GM06990 (cell line): ENCODE measurements around the gene DGKI.

Source experiments
- DNase-seq: peaks from one replicate; pipeline ENCODE4 v3.0.0-alpha.2; 2011; ENCODE audit not compliant: insufficient read length; ENCODE audit errors: extremely low read depth
- H3K27me3 ChIP-seq: replicated peaks from 2 replicates; pipeline ENCODE4 v1.6.0; 2011; ENCODE audit warnings: low read length; ENCODE audit not compliant: control insufficient read depth, insufficient read depth
- H3K36me3 ChIP-seq: 2 replicates; pipeline ENCODE4 v1.5.1; 2011; ENCODE audit warnings: low read length; ENCODE audit not compliant: control insufficient read depth, insufficient read depth
- H3K4me3 ChIP-seq: replicated peaks from 2 replicates; pipeline ENCODE4 v1.5.1; 2011; ENCODE audit warnings: low read depth, mild to moderate bottlenecking, control low read depth, low read length
- TF ChIP-seq, protein P1 (sequence below): IDR thresholded peaks from 2 replicates; pipeline ENCODE4 v1.5.1; 2011; ENCODE audit warnings: low read length, control low read depth, mild to moderate bottlenecking, inconsistent platforms; ENCODE audit not compliant: insufficient read depth, poor library complexity, severe bottlenecking

The DGKI gene

GRCh38 chr7:137403353-137403695 lies 443.4 kb downstream of the DGKI start:
- H3K4me3 ChIP-seq, result no peak overlapping the region

DNA sequence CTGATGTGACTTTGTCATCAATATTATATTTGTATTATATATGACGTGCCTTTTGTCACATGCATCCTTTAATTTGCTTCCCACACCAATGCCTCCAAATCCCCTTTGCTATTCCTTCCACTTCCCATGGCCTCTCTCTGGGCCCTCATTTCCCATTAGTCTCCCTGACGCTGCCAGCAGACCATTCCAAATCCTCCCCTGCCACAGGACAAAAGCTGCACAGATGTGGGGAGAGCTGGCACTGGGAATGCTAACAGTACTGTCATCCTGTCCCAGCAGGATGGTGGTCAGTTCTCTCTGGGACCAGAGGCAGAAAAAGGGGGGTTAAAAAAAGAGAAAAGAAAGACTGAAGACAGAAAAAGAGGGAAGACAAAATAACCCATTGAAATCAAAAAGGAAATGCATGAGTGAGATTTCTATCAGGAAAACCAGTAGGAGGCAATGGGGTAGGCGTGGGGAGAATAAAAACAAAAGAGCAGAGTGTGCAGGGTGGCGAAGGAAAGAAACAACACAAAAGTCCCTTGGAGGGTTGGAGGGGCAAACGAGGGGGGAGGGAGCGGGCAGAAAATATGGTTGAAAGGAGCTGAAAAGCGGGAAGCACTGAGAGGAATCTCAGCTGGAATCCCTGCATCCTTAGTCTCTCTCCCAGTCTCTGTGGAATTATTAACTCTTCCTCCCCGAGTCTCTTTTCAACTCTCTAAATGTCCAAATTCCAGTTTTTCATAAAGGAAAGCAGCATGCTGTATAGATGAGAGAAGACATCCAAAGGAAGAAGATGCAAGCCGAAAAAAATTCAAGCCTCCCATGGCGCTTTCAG lies 444.0 kb downstream of the DGKI start:
- H3K4me3 ChIP-seq, result no peak overlapping the region
- H3K27me3 ChIP-seq, result no peaks in the 10 kb centered on the region
- TF ChIP-seq, protein P1, sequence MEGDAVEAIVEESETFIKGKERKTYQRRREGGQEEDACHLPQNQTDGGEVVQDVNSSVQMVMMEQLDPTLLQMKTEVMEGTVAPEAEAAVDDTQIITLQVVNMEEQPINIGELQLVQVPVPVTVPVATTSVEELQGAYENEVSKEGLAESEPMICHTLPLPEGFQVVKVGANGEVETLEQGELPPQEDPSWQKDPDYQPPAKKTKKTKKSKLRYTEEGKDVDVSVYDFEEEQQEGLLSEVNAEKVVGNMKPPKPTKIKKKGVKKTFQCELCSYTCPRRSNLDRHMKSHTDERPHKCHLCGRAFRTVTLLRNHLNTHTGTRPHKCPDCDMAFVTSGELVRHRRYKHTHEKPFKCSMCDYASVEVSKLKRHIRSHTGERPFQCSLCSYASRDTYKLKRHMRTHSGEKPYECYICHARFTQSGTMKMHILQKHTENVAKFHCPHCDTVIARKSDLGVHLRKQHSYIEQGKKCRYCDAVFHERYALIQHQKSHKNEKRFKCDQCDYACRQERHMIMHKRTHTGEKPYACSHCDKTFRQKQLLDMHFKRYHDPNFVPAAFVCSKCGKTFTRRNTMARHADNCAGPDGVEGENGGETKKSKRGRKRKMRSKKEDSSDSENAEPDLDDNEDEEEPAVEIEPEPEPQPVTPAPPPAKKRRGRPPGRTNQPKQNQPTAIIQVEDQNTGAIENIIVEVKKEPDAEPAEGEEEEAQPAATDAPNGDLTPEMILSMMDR, result no peak
- no peaks in the 10 kb centered on the region for H3K36me3 ChIP-seq
- no peak for DNase-seq

More at GRCh38 chr7:137403353-137403695, 443.4 kb downstream of the DGKI start:
- DNase-seq, result no peak
- no peaks in the 10 kb centered on the region for H3K27me3 ChIP-seq
- H3K36me3 ChIP-seq, result no peaks in the 10 kb centered on the region
- TF ChIP-seq, protein P1, result no peak

GRCh38 chr7:137399827-137400823 lies 446.6 kb downstream of the DGKI start:
- TF ChIP-seq, protein P1, result no peak
- Histone ChIP-seq H3K36me3 (no peaks in the 10 kb centered on the region), H3K27me3 (no peaks in the 10 kb centered on the region), H3K4me3 (no peak overlapping the region)
- no peak for DNase-seq

DNA sequence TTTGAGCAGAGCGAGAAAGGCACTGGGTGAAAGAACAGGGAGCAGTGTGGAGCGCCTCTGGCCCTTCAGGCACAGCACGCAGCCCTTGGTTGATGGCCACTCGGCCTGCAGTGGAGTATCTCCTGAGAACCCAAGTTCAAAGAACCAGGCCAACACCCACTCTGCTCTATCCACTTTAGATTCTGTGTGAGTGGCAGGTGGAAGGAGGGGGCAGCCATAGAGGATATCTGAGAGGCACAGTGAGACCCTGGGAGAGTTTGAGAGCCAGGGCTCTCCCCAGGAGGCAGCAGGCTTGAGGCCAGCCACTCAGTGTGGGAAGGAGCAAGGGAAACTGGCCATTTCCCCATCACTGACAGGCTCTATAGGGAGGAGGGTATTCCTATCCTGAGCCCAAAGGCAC lies 450.7 kb downstream of the DGKI start:
- TF ChIP-seq, protein P1, result no peak
- Histone ChIP-seq H3K27me3 (no peaks in the 10 kb centered on the region), H3K4me3 (no peak overlapping the region), H3K36me3 (no peaks in the 10 kb centered on the region)
- no peak for DNase-seq

- Histone ChIP-seq H3K4me3 (no peak overlapping the region), H3K36me3 (no peaks in the 10 kb centered on the region), H3K27me3 (no peaks in the 10 kb centered on the region)
- DNase-seq, result no peak
- TF ChIP-seq, protein P1, result no peak
Observed at GRCh38 chr7:137395420-137395819, 451.4 kb downstream of the DGKI start.
